Measurements from ENCODE around the gene R3HDM4.

GRCh38 chr19:855566-856120 is 57.4 kb downstream of the R3HDM4 start:
- TF ChIP-seq POLR2A (IDR thresholded peaks at IDR 0.05), result no peak
- TF ChIP-seq CTCF (IDR thresholded peaks at IDR 0.05), result no peak

Data from heart left ventricle (tissue), 13 donors.